GM21723 (cell line): ENCODE data around the gene AFF3.

Source experiments
- ATAC-seq: cut with Tn5 transposase; IDR thresholded peaks from one replicate; pipeline ENCODE4 v1.9.1; 2021; ENCODE audit warnings: mild to moderate bottlenecking, moderate library complexity; ENCODE audit not compliant: unreplicated experiment

The AFF3 gene

DNA sequence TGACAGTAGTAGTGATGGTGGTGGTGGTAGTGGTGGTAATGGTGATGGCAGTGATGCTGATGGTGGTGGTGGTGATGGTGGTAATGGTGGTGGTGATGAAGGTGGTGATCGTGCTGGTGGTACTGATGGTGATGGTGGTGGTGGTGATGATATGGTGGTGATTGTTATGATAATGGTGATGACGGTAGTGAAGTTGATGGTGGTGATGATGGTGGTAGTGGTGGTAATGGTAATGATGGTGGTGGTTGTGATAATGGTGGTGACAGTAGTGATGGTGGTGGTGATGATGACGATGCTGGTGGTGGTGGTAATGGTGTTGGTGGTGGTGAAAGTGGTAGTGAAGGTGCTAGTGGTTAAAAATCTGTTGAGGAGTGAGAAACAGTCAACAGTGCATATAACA, 125.6 kb downstream of the AFF3 start:
- no peak for ATAC-seq

DNA sequence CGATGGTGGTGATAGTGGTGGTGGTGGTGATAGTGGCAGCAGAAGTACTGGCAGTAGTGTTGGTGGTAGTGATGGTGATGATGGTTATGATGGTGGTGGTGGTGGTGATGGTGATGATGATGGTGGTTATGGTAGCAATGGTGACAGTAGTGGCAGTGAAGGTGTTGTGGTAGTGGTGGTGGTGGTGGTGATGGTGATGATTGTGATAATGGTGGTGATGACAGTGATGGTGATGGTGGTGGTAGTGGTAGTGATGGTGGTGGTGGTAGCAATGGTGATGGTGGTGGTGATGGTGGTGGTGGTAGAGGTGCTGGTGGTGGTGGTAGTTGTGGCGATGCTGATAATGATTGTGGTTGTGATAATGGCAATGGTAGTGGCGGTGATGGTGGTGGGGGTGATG, 126.5 kb downstream of the AFF3 start:
- ATAC-seq = no peak

DNA sequence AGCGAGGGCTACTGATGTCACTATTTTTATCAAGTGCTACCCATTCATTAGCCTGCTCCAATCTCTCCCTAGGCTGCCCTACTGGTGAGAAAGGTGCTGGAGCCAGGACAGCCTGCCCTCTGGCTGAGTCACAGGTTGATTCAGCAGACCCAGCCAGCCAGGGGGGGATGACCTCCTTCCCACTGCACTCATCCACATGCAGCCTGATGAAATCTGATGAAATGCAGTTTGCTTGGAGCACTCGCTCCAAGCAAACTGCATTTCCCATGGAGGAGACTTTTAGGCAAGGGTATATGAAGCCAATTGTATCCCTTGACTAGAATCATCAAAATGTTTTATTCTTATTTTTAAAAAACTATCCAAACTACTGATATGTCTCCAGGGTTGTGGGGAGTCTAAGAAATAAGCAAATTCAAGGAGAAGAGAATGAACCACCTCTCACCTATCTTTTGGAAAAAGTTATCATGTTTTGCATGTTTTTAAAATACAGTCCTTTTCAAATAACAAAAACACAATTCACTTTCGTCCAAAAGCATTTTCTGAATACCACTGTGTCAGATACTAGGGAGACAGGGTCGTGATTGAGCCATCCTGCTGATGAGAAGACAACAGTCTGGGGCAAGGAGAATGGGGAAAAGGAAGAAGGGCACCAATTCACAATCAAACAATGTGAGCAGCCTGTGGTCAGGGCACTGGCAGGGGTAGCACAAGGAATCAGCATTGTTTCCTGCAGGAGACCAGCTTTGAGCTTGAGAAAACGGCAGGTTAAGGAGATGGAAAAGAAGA, 128.3 kb downstream of the AFF3 start:
- no peak for ATAC-seq

DNA sequence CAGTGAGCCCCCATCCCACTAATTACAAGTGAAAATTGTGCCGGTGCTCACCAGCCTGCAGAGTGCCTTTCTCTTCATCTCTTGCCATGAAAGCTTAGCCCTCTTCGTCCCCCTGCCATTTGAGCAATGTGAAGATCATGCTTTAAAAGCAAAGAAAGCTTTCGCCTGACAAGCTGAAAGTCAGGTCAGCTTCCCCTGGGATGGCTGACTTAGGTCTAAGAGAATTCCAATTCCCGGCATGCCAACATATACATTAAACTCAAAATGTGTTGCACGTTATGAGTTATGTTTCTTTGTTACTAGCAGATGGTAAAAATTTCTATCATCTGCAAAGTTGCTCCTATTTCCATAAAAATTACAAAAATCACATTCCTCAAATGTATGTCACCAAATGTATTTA, 129.8 kb downstream of the AFF3 start:
- no peak for ATAC-seq

DNA sequence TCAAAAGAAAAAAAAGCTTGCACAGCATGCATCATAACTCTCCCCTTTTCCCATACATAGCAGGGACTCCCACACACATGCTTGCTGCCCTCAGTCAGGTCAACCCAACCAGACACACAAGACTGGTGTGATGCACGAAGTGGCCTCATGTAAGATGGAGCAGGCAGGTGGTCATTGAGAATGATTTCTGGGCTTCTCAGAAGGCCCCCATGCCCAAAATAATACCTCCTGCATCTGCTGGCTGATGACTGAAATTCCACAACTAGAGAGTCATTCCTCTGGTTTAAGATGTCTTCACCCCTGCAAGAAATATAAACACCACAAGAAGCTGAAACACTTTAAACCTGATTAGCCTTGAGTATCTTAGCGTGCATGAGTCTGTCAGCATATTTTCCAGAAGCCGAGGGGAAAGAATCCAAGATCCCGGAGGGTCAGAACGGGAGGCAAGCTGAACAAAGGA, 131.1 kb downstream of the AFF3 start:
- no peak for ATAC-seq

DNA sequence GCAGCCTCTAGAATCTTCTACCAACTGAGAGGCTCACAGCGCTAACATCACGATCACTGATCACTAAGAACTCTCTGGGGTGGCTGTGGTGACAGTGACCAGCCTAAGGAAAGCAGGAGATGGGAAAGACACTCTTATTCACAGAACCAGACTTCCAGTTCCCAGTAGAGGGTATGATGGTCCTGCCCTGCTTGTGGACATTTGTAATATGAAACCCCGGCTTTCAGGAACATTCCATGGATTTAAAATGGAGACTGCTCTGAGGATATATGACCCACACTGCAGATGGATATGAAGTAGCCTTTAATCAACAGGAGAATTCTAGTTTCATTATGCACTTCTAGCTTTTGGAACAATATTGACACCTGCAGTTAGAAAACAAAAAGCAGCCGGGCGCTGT, 131.8 kb downstream of the AFF3 start:
- no peak for ATAC-seq

DNA sequence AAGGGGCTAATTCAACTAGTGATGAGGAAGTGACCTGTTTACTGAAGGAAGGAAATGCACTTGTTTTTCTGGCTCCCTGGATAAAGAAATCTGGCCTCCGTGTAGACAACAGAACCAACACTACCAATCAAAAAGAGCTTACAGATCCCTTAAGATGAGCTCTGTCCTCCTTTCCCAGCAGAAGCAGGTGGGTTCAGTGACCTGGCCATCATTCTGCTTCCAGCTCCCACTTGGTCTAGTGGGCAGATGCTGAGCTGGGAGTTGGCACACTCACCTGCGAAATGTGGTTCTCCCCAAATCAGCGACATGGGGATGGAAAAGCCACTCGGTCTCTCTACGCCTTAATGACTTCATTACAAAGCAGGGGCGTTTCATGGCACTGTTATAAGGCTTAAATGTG, 132.6 kb downstream of the AFF3 start:
- no peak for ATAC-seq

DNA sequence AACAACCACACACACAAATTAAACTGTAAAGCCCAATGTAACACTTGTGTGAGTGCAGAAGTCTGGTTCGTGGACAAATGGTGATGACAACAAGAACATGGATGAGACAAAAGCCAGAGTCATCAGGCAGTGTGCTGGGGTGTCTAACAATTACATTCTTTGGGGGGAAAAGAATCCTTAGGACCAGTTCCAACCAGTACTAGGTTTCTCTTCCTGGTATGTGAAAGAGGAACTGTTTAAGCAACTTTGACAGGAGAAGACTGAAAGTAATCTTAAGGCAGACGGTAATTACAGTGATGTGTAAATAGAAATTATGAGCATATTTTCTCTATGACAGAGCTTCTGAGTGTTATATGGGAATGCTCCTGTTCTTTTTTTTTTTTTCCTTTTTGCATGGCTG, 133.4 kb downstream of the AFF3 start:
- no peak for ATAC-seq

DNA sequence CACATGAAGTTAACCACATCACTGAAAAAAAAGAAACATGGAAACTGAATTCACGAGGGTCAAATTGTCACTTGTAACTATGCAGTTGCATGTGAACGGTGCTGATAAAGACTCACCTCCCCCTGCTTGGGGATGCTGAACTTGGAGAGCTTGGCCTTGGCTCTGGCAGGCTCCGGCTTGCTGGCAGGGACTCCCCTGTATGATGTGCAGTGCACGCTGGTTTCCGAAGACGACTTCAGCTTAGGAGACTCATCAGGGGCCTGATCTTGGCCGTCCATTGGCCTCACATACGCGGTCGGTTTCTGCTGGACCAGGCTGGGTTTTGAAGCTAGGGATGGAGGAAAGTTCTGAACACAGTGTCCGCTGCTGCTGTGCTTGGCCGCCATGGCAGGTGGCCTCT, 135.9 kb downstream of the AFF3 start:
- ATAC-seq = no peak

DNA sequence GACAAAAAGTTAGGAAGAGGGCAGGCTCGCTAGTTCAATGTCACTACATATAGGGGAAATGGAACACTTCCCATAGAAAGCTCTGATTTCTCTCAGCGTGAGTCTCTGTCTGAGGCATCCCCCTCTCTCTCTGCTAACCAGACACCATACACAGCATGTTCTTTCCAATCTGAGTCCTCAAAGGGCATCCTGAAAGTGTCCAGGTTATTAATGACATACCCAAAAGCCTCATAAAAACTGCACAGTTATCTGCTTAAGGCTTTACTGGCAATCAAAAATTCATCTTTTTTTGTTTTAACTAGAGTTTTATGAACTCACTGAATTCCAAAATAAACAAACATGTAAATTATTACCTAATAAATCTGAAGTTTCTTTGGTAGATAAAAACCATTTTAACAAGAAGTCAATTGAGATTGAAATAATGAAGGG, 137.4 kb downstream of the AFF3 start:
- no peak for ATAC-seq

DNA sequence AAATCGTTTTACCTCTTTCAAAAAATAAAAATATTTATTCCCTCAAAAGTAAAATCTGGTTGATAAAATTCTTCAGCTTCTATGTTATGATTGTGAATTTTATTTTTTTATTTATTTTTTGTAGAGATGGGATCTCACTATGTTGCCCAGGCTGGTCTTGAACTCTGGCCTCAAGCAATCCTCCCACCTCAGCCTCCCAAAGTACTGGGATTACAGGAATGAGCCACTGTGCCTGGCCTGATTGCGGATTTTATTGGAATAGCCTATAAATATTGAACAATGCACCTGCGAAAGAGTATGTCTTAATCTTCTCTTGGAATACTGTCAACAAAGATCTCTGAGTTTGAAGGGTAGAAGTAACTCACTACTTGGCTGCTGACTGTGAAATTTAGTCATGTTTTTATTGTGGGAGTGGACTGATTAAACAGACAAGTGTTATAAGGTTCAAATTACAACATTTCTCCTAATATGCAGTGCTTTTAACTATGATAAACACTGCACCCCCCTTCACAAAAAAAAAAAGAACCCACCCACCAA, 138.0 kb downstream of the AFF3 start:
- ATAC-seq = no peak

DNA sequence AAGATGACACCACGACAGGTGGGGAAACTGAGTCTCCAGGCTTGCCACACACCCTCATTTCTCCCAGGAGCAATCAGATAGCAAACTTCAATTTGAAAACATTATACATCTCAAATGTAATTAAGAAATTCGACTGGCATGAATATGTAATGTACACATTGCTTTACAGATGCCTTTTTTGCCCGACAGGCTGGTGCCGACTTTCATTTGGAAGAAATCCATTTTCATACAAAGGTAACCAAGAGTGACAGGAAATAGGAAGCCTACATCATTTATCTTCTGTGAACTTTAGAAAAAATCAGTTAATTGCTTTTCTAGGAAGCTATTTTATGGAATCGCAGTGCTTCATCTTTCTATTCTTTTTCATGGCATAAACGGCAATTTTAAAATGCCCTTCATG, 140.3 kb downstream of the AFF3 start:
- ATAC-seq = no peak

DNA sequence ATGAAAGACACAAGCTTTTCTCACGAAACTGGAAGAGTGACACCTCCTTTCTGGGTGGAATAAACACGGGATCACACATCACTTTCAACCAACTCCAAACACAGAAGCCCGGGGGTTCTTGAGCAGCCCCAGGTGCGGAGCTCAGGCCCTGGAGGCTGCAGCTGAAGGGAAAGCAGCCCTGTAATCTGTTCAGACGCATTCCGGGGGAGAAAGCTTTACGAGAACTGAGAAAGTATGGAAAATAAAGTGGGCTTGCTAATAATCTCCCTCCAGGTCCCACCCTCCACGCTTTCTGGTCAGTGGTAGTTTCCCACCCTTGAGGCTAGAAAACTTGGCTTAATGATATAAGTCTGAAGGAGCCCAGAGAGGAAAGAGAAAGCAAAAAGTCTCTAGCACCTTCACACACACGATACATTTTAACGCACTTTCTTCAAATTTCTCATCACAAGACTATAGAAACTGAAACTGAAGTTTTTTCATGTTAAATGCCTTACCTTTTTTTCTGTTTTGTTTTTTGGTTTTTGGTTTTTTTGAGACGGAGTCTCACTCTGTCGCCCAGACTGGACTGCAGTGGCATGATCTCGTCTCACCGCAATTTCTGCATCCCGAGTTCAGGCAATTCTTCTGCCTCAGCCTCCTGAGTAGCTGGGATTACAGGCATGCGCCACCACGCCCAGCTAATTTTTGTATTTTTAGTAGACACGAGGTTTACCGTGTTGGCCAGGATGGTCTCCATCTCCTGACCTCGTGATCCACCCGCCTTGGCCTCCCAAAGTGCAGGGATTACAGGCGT, 141.3 kb downstream of the AFF3 start:
- no peak for ATAC-seq

DNA sequence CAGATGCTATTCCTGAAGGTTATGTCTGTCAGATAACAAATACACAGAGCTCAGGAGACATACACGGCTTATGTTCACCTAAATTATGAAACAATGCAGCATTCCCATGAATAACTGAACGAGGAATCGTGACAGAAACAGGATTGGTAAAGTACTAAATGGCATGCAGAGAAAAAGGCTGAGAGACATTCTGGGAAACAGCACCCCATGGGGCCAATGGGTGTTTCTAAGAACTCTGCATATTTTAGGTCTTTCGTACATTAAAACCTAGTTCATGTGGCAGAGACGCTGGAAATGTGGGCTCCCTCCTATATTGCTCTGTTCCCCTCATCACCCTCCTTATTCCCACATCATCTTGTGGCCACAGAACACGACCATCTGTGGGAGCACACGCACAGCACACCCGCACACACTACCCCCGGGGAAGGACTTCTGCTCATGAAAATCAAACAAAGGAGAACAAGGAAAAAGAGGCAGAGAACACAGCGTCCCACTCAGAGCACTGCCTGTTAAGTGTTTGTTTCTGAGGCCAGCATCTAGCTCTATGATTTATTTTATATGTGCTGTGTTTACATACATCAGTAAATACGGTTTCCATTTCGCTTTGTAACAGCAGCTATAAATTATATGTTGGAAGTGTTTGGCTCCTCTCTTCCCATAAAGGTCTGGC, 143.6 kb downstream of the AFF3 start:
- no peak for ATAC-seq

DNA sequence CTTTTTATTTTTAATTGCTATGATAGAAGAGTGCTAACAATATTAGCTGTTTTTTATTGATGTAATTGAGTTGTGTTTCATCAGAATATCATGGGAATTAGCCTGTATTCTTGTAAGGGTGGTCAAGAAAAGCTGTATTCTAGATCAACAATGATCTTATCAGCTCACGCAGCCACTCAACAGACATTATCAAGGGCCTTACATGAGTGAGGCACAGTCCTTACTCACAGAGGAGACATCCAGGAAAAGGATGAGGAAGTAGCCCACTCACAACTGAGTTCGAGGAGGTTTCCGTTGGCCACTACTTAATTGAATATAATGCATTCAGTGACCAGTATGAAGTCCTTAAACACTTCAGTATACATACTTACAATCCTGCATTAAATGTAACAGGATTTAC, 152.5 kb downstream of the AFF3 start:
- ATAC-seq = no peak

DNA sequence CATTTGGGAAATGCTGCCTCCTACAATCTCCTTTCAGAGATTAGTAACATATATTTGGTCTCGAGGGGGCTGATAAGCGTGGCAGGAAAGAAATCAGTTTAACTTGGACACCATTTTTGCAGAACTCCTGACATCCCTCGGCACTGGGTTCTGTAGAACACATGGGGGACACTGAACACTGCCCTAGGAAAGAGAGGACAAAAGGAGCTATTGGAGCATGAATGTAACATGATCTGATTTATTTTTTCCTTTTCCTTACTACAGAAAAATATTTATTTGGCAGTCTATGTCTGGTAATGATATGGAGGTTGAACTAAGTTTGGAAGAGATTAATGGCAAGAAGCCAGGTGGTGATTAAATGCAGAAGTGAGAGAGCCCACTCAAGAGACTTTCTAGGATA, 153.8 kb downstream of the AFF3 start:
- no peak for ATAC-seq

DNA sequence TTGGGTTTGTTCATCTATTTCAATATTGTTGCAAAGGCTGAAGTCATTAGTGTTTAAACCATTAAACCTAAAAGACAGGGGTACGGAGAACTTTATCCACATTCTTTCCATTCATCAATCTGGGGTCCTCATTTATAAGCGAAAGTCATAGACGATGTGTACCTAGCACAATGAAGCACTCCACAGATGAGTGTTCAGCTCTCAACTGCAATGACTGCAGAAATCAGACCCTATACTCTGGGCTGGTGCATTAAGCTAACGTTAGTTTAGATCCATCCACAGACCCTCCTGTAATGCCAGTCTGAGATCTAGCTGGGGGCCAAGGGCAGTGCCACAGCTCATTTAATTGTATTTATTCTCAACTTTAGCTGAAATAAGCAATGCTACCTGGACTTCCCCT, 155.2 kb downstream of the AFF3 start:
- no peak for ATAC-seq

DNA sequence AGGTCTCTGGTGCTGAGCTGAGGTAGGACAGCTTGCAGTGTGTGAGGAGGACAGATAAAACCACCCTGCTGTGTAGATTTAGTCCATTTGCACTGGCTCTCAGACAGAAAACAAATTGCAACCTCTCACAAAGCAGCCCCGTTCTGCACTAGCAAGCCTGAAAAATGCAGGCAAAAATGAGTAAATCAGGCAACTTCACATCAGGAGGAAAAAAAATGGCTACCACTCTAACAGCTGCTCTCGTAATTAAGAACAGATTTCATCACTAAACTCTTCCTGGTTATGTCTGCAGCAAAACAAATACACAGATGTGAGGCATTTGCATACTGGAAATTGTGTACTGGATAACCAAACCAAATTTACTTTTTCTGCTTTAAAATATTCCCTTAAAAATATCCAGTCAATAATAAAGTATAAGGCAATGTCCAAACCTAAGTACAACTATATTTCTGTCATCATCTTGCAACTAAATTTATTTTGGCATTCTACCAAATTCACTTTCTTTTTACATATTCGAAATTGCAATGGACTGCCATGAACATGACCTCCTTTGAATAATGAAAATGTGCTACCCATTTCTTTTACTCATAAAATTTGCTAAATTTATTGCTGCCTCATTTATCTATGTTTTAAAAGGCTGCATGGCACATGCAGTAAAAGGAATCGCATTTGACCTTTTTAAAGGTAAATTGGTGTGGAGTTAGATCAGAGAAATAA, 157.4 kb downstream of the AFF3 start:
- no peak for ATAC-seq

DNA sequence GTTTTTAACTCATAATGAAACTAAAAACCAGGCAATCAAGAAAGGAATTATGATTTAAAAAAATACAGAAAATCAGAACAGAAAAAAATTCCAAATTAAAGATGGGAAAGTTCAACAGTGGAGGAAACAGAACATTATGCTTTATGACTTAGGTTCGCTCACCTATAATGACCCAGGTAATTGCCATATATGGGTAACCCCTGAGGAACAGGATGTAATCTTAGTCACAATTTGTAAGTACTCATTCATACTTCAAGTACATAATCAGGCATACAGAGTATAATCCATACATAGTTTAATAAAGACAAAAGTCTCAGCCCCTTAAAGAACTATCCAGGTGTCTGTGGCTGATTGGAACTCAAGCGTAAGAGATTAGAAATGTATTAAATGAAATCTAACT, 159.6 kb downstream of the AFF3 start:
- ATAC-seq = no peak

DNA sequence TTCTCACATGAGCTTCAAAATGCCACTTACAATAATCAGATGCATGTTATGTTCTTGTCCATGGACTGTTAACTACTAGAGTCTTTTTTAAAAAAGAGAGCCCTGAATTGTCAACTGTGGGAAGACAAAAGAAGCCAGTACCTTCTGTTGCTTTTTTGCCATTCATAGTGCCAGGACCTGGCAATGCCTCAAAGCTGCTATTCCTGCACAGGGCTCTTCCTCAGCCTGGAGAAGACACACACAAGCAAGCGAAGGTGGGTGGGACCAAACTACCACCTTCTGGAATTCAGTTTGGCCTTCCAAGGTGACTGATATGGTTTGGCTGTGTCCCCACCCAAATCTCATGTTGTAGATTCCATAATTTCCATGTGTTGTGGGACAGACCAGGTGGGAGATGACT, 160.6 kb downstream of the AFF3 start:
- no peak for ATAC-seq

DNA sequence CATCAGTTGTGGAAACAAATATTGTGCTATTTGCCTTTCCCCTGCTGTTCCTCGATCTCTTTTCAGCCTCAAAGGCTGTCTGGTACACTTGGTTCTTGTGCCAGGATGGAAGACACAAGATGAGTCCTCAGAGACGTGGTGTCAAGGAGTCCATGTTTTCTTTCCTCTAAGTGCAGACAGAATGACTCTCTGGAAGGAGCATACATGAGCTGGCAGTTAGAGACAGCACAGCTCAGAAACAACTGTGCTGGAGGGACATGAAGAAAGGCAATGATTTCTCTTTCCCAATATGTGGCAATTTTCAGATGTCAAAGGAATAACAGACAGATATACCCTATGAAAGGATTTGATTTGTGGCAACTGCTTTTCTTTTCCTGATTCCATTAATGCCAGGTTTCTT, 162.2 kb downstream of the AFF3 start:
- ATAC-seq = no peak
